ENCODE measurements around the gene KAT2B.

The KAT2B gene

GRCh38 chr3:20064796-20065564, 24.7 kb downstream of the KAT2B start:
- DNase-seq (ENCODE audit: low read depth): no peak

- DNase-seq (ENCODE audit: low read depth): no peak
Measured at GRCh38 chr3:20066079-20066478, 25.8 kb downstream of the KAT2B start.

- no peak for DNase-seq (ENCODE audit: low read depth)
Measured at GRCh38 chr3:20066850-20067617, 26.8 kb downstream of the KAT2B start.

GRCh38 chr3:20068512-20069177, 28.4 kb downstream of the KAT2B start:
- DNase-seq (ENCODE audit: low read depth): no peak

- no peak for DNase-seq (ENCODE audit: low read depth)
Measured at GRCh38 chr3:20069178-20069532, 28.9 kb downstream of the KAT2B start.

GRCh38 chr3:20071175-20071574, 30.9 kb downstream of the KAT2B start:
- DNase-seq (ENCODE audit: low read depth): no peak

GRCh38 chr3:20072422-20072821, 32.2 kb downstream of the KAT2B start:
- DNase-seq (ENCODE audit: low read depth): no peak

- no peak for DNase-seq (ENCODE audit: low read depth)
Measured at GRCh38 chr3:20073068-20073467, 32.8 kb downstream of the KAT2B start.

- no peak for DNase-seq (ENCODE audit: low read depth)
Measured at GRCh38 chr3:20073683-20074082, 33.4 kb downstream of the KAT2B start.

GRCh38 chr3:20074226-20075063, 34.2 kb downstream of the KAT2B start:
- DNase-seq (ENCODE audit: low read depth): no peak

GRCh38 chr3:20075197-20075596, 35.0 kb downstream of the KAT2B start:
- no peak for DNase-seq (ENCODE audit: low read depth)

GRCh38 chr3:20076296-20076997, 36.2 kb downstream of the KAT2B start:
- DNase-seq (ENCODE audit: low read depth): no peak

- no peak for DNase-seq (ENCODE audit: low read depth)
Measured at GRCh38 chr3:20077068-20077467, 36.8 kb downstream of the KAT2B start.

GRCh38 chr3:20078194-20078714, 38.0 kb downstream of the KAT2B start:
- DNase-seq (ENCODE audit: low read depth): no peak

GRCh38 chr3:20079621-20080020, 39.4 kb downstream of the KAT2B start:
- DNase-seq (ENCODE audit: low read depth): no peak

GRCh38 chr3:20080956-20081554, 40.8 kb downstream of the KAT2B start:
- DNase-seq (ENCODE audit: low read depth): no peak

GRCh38 chr3:20083253-20083652, 43.0 kb downstream of the KAT2B start:
- no peak for DNase-seq (ENCODE audit: low read depth)

- no peak for DNase-seq (ENCODE audit: low read depth)
Measured at GRCh38 chr3:20083953-20084352, 43.7 kb downstream of the KAT2B start.

- DNase-seq (ENCODE audit: low read depth): no peak
Measured at GRCh38 chr3:20091331-20092047, 51.2 kb downstream of the KAT2B start.

GRCh38 chr3:20095470-20095869, 55.2 kb downstream of the KAT2B start:
- DNase-seq (ENCODE audit: low read depth): no peak

Measured in stimulated activated CD8-positive, alpha-beta memory T cell treated with anti-CD3 and anti-CD28 coated beads, Interleukin-4, amount 100 ng/mL, for 24 hours (primary cell).